Suprapubic skin (tissue), 4 donors: Measurements from ENCODE around the gene SETD2. TPM values are rescaled to one million over a fixed set of nuclear protein-coding genes. Genes with fewer than 3 reads are reported as not detected.

Source experiments
- DNase-seq, 2 donors: peaks; one replicate each; pipeline ENCODE4 v3.0.0-alpha.2; 2019; ENCODE audit warnings: low spot score in 2 of 2
- H3K27ac ChIP-seq: fragments of 200-600 bp; sonication (generic); one replicate; pipeline ENCODE4 v1.5.1; 2019
- H3K27me3 ChIP-seq: fragments of 200-600 bp; sonication (generic); one replicate; pipeline ENCODE4 v1.5.1; 2019
- H3K36me3 ChIP-seq: fragments of 200-600 bp; sonication (generic); one replicate; pipeline ENCODE4 v1.5.1; 2019
- H3K4me1 ChIP-seq: fragments of 200-600 bp; sonication (generic); one replicate; pipeline ENCODE4 v1.5.1; 2019
- H3K4me3 ChIP-seq: fragments of 200-600 bp; sonication (generic); one replicate; pipeline ENCODE4 v1.5.1; 2019; ENCODE audit warnings: mild to moderate bottlenecking
- H3K9me3 ChIP-seq: fragments of 200-600 bp; sonication (generic); one replicate; pipeline ENCODE4 v1.5.1; 2019
- CTCF ChIP-seq, 2 donors: fragments of 200-600 bp in 1 of 2; fragments of 450-650 bp in 1 of 2; sonication (generic) in 1 of 2; IDR thresholded peaks; one replicate each; pipeline ENCODE4 v1.5.1; 2016 to 2019; ENCODE audit warnings: antibody characterized with exemption in 2 of 2, mild to moderate bottlenecking in 1 of 2, moderate library complexity in 1 of 2
- EP300 ChIP-seq: sonication (generic); formaldehyde crosslinking; IDR thresholded peaks from one replicate; pipeline ENCODE4 v1.6.1; 2017; ENCODE audit warnings: antibody characterized with exemption
- POLR2A ChIP-seq, 2 donors: fragments of 450-650 bp; IDR thresholded peaks; one replicate each; pipeline ENCODE4 v1.6.1; 2017; ENCODE audit warnings: antibody characterized with exemption in 2 of 2, mild to moderate bottlenecking in 2 of 2, moderate library complexity in 2 of 2
- POLR2AphosphoS5 ChIP-seq, 3 donors: sonication (generic); formaldehyde crosslinking; IDR thresholded peaks; one replicate each; pipeline ENCODE4 v1.6.1; 2017; ENCODE audit warnings: antibody characterized with exemption in 3 of 3
- WGBS: methylation state at CpG from one replicate; pipeline ENCODE4 v1.1.5; 2018; 5-methylcytosine and 5-hydroxymethylcytosine counted together
- total RNA-seq, 4 donors: library from RNA; depleted of rRNA; stranded (reverse); fragments of >200 nt; gene quantifications; one replicate each; pipeline ENCODE4 v1.1.0, GENCODE V29; 2016

SETD2 gene
- total RNA-seq, 4 donors from 2014 or later: 41.4 to 78.6 (median 53.4) TPM

GRCh38 chr3:47089630-47090029 lies 74.3 kb downstream of the SETD2 start:
- Histone ChIP-seq H3K36me3 (peaks cover 71% of the 10 kb centered on the region), H3K27ac (no peak overlapping the region), H3K9me3 (no peaks in the 10 kb centered on the region), H3K4me1 (no peaks in the 10 kb centered on the region), H3K27me3 (no peaks in the 10 kb centered on the region), H3K4me3 (no peak overlapping the region)
- 84% methylated on average over 2 of the region's 2 CpGs for WGBS
- no peak for DNase-seq
- TF ChIP-seq CTCF (IDR thresholded peaks at IDR 0.05): no peak

GRCh38 chr3:47086071-47086470 lies 77.8 kb downstream of the SETD2 start:
- Histone ChIP-seq H3K27ac (no peak overlapping the region), H3K4me3 (no peak overlapping the region), H3K27me3 (no peaks in the 10 kb centered on the region), H3K4me1 (no peaks in the 10 kb centered on the region), H3K9me3 (no peaks in the 10 kb centered on the region), H3K36me3 (peaks cover 74% of the 10 kb centered on the region)
- TF ChIP-seq CTCF (IDR thresholded peaks at IDR 0.05): no peak
- TF ChIP-seq POLR2A (IDR thresholded peaks at IDR 0.05): no peak
- no peak for DNase-seq
- WGBS: 91% methylated on average over 7 of the region's 7 CpGs

- H3K27ac ChIP-seq: no peak overlapping the region
- H3K9me3 ChIP-seq: no peaks in the 10 kb centered on the region
- TF ChIP-seq EP300: no peak
- TF ChIP-seq CTCF (IDR thresholded peaks at IDR 0.05): no peak
- no peak for TF ChIP-seq POLR2AphosphoS5 (IDR thresholded peaks at IDR 0.05)
- no peak for TF ChIP-seq POLR2A (IDR thresholded peaks at IDR 0.05)
- no peaks in the 10 kb centered on the region for H3K27me3 ChIP-seq
- peaks cover 74% of the 10 kb centered on the region for H3K36me3 ChIP-seq
- no peak for DNase-seq
- no peak overlapping the region for H3K4me3 ChIP-seq
- 89% methylated on average over 3 of the region's 3 CpGs for WGBS
- H3K4me1 ChIP-seq: no peaks in the 10 kb centered on the region
Measured at GRCh38 chr3:47083786-47084185, 80.1 kb downstream of the SETD2 start.

GRCh38 chr3:47082519-47082918 lies 81.4 kb downstream of the SETD2 start:
- no peaks in the 10 kb centered on the region for H3K27me3 ChIP-seq
- 93% methylated on average over 1 of the region's 1 CpG for whole genome bisulfite sequencing

GRCh38 chr3:47079432-47079831 lies 84.5 kb downstream of the SETD2 start:
- TF ChIP-seq EP300: no peak
- no peak for TF ChIP-seq CTCF (IDR thresholded peaks at IDR 0.05)
- no peak for TF ChIP-seq POLR2AphosphoS5 (IDR thresholded peaks at IDR 0.05)
- no peak for TF ChIP-seq POLR2A (IDR thresholded peaks at IDR 0.05)
- H3K27ac ChIP-seq: no peak overlapping the region
- no peaks in the 10 kb centered on the region for H3K9me3 ChIP-seq
- no peaks in the 10 kb centered on the region for H3K4me1 ChIP-seq
- no peak overlapping the region for H3K4me3 ChIP-seq
- peaks cover 49% of the 10 kb centered on the region for H3K36me3 ChIP-seq
- no peak for DNase-seq
- no peaks in the 10 kb centered on the region for H3K27me3 ChIP-seq

More at GRCh38 chr3:47082519-47082918, 81.4 kb downstream of the SETD2 start:
- DNase-seq: no peak
- Histone ChIP-seq H3K4me3 (no peak overlapping the region), H3K27ac (no peak overlapping the region), H3K36me3 (peaks cover 67% of the 10 kb centered on the region), H3K9me3 (no peaks in the 10 kb centered on the region), H3K4me1 (no peaks in the 10 kb centered on the region)
- TF ChIP-seq POLR2AphosphoS5 (IDR thresholded peaks at IDR 0.05) (no peak), EP300 (no peak), POLR2A (IDR thresholded peaks at IDR 0.05) (no peak), CTCF (IDR thresholded peaks at IDR 0.05) (no peak)
